Activated CD8-positive, alpha-beta memory T cell treated with anti-CD3 and anti-CD28 coated beads, Interleukin-2, amount 50 U/mL, for 24 hours (primary cell): ENCODE data around the gene PTPRK.

Experiments used
- DNase-seq: peaks from one replicate; pipeline ENCODE4 v3.0.0-alpha.2; 2020; ENCODE audit errors: extremely low read depth

Gene PTPRK

DNA sequence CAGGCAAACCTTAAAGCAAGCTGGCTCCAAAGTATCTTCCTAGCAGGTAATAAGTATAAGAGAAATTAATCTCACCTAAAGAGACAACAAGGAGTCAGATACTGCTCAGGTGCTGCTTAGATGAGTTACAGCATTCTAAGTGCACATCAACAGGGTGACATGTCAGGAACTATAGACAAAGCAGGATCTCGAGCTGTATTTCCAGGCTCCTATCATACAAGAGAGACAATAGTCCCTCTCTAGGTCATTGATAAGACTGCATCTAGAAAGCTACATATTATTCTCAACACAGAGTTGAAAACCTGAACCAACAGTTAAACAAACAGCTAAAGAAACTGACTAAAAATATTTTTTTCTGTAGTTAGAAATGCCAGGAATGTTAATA, 3.9 kb downstream of the PTPRK start:
- DNase-seq, result no peak

- no peak for DNase-seq
Observed at GRCh38 chr6:128515550-128516513, 4.6 kb downstream of the PTPRK start.

DNA sequence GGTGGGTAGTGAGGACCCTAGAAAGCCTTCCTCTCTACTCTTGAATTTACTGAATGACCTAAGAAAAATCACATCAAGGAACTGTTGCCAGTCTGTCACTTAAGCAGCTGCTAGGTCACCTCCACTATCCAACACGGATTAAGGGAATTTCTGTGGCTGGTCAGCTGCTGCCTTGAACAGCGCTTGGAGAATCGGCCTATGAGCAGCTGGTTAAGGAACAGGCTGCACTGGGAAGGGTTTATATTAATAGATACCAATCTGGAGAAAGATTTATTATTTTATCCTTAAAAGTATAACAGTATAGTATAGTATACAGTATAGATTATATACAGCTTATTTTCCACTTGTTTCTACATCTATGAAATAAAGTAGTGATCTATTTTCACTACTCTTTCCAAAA, 6.5 kb downstream of the PTPRK start:
- DNase-seq, result no peak

DNA sequence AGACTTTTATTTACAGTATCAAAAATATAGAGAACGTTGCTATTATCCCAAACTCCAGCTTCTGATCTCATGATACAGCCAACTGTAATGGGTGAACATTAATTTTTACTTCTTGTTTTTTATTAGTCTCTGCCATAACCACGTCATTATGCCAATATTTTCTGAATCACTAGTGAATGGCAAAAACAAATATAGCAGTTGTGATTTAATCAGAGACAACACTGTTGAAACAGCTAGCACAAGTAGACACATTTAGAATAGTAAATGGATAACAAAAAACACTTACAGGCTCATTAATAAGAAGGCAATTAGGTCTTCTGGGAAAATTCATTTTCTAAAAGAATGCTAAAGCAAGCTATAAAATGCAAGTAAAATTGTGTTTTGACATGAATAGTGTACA, 8.1 kb downstream of the PTPRK start:
- no peak for DNase-seq

DNA sequence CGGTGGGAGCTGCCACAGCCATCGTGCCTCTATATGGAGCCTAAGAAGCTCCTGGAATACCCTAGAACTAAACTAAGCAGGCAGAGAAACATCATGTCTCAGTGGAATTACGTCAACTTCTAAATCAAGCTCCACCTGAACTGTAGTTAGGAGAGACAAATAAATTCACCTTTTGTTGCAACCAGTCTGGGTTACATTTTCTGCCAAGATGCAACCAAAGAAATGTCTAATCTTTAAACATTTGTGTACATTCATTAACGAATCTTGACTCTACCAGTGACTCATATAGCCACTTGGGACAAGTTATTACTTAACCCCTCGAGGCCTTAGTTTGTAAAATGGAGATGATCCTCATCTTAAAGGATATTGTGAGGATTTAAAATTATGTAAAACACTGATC, 8.9 kb downstream of the PTPRK start:
- no peak for DNase-seq

- DNase-seq, result no peak
Observed at GRCh38 chr6:128509709-128510108, 10.7 kb downstream of the PTPRK start.

GRCh38 chr6:128508588-128509296, 11.7 kb downstream of the PTPRK start:
- DNase-seq, result no peak

GRCh38 chr6:128507337-128508310, 12.8 kb downstream of the PTPRK start:
- DNase-seq, result no peak

- no peak for DNase-seq
Observed at GRCh38 chr6:128505603-128506002, 14.8 kb downstream of the PTPRK start.

DNA sequence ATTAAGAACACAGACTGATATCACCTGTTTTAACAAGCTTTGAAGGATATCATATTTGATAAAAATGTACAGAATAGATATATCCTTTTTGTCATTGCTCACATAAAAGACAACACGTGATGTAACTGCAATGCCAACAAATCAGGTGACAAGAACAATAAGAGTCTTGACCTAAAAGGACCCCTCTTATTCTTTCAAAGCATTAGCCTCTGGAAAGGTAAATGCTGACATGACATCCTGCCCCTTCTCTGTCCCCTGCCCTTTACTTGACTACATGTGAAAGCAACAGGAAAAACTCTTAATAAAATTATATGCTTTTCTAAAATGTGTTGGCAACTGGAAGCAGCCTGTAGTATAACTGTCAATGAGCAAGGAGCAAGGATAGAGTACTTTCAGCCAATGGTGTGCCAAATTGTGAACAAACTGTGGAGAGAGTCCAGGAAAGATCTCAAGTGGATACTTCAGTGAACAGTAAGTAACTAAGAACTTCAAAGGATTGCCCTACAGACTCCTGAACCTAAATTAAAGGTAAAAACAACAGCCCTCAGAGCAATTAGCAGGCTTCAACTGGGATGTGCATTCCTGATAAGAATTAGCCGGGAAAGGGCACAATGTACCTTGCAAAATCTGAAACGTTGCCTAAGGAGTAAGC, 16.3 kb downstream of the PTPRK start:
- no peak for DNase-seq

- DNase-seq, result no peak
Observed at GRCh38 chr6:128500749-128501600, 19.4 kb downstream of the PTPRK start.

GRCh38 chr6:128500014-128500413, 20.4 kb downstream of the PTPRK start:
- no peak for DNase-seq

DNA sequence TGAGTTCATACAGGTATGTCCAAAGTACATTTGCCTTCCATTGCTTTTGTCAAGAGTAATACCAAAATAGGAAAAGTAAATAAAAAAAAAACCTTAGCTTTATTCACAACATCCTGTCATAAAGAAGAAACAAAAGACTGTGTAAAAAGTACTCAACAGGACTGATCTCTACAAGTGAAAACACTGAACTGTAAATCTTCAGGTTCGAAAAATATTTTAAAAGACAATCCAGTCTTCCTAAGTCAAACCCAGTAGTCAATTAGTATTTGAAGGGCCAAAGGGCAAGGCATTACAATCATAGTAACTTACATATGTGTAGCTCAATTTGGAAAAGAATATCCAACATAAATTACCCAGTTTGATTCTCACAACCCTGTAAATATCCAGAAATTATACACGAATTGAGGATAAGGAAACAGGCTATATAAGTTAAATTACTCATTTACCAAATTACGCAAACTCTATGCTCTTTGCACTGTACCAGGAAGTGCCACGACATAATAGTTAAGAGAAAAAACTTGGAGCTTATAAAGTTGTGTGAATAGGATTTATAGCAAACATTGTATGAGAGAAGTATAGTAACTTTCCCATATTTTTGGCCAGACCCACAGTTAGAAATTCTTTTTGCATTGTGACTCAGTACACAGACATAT, 21.2 kb downstream of the PTPRK start:
- no peak for DNase-seq

DNA sequence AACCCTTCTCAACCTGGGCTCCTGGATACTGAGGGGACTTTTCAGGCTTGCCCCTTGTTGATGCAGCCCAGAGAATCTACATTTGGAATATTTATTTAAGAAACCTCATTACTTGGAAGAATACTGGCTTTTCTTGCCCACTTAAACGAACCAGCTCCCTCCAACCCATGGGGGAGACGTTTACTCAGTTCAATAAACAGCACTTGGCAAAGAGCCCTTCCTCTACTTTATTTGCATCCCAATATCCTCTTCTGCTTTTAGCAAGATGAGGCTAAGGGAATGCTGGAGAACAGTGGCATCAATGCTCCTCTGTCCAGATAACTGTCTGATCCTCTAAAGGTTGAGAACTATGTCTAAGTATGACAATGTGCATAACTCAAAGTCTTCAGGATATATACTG, 22.2 kb downstream of the PTPRK start:
- DNase-seq, result no peak

GRCh38 chr6:128495536-128496333, 24.7 kb downstream of the PTPRK start:
- DNase-seq, result no peak

- DNase-seq, result no peak
Observed at GRCh38 chr6:128494440-128494839, 26.0 kb downstream of the PTPRK start.

- no peak for DNase-seq
Observed at GRCh38 chr6:128493877-128494276, 26.5 kb downstream of the PTPRK start.

GRCh38 chr6:128492386-128492785, 28.0 kb downstream of the PTPRK start:
- DNase-seq, result no peak

DNA sequence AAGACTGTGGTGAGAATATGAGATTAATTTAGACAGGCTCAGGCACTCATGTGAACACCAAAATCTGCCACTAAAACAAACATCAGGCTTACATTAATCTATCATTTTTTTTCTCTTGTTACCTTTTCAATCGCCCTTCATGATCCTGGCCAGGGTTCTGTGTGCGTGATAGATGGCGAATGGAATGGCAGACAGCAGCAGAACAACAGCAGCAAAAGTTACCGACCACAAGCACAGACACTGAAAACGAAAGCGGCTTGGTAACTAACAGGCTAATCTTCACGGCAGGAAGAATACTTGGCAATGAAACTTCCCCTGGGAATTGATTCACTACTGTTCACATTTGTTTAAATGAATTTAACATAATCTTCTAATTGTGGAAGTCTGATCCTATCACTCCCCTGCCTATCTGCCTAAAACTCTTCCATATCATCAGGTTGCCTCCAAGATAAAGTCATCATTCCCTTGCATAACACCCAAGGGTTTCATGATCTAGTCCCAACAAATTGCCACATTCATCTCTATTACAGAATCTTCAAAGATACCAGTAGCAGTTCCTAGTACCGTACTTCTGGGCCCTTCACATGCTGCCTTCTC, 28.7 kb downstream of the PTPRK start:
- no peak for DNase-seq
